A673 (cell line): ENCODE results near the gene PAPPA.

Experiments
- CTCF ChIP-seq: fragments of 300-800, 200-600 bp; sonication (generic); conservative IDR thresholded peaks from 2 replicates; pipeline ENCODE4 v1.5.1; 2017; ENCODE audit warnings: low read depth, mild to moderate bottlenecking, antibody characterized with exemption, low read length, moderate library complexity, mixed read lengths
- EZH2 ChIP-seq: fragments of 200-600 bp; sonication (generic); IDR thresholded peaks from 2 replicates; pipeline ENCODE4 v1.6.1; 2017; ENCODE audit warnings: borderline replicate concordance, low read depth, mild to moderate bottlenecking, mixed read lengths, antibody characterized with exemption, low read length; ENCODE audit not compliant: poor library complexity, severe bottlenecking

- no peak for TF ChIP-seq CTCF
- no peak for TF ChIP-seq EZH2
These were observed 145.3 kb downstream of the PAPPA start for GRCh38 chr9:116298878-116299391.
